HepG2 (cell line): ENCODE results near the gene C20orf204. TPM values are rescaled to one million over a fixed set of nuclear protein-coding genes. Genes with fewer than 3 reads are reported as not detected.

Source experiments
- DR1 ChIP-seq: sonication (generic); formaldehyde crosslinking; IDR thresholded peaks from 2 replicates; pipeline ENCODE4 v1.8.0; 2021; ENCODE audit warnings: mild to moderate bottlenecking, missing genetic modification reagents, inconsistent platforms
- FOXP1 ChIP-seq, 2 experiments: fragments of 450-650 bp in 1 of 2; IDR thresholded peaks; 2 replicates each; pipeline ENCODE4 v1.6.1; 2017 to 2018; ENCODE audit warnings: antibody characterized with exemption in 1 of 2
- KAT2B ChIP-seq: fragments of 150-350 bp; IDR thresholded peaks from 2 replicates; pipeline ENCODE4 v1.6.1; 2014; ENCODE audit warnings: low read depth, low read length, borderline replicate concordance
- MAF1 ChIP-seq: sonication (generic); formaldehyde crosslinking; IDR thresholded peaks from 2 replicates; pipeline ENCODE4 v1.5.0; 2020; ENCODE audit warnings: missing genetic modification reagents, borderline replicate concordance
- MBD4 ChIP-seq: IDR thresholded peaks from 2 replicates; pipeline ENCODE4 v1.6.1; 2012; ENCODE audit warnings: low read length, inconsistent platforms, borderline replicate concordance
- NCOA5 ChIP-seq: sonication (generic); formaldehyde crosslinking; IDR thresholded peaks from 2 replicates; pipeline ENCODE4 v1.4.0; 2020; ENCODE audit warnings: missing genetic modification reagents
- NFYB ChIP-seq: sonication (generic); formaldehyde crosslinking; IDR thresholded peaks from 2 replicates; pipeline ENCODE4 v1.4.0; 2020; ENCODE audit warnings: missing genetic modification reagents
- PHB2 ChIP-seq: fragments of 450-650 bp; IDR thresholded peaks from 2 replicates; pipeline ENCODE4 v1.6.1; 2018; ENCODE audit not compliant: partially characterized antibody
- POGZ ChIP-seq: sonication (generic); formaldehyde crosslinking; IDR thresholded peaks from 2 replicates; pipeline ENCODE4 v1.4.0; 2020; ENCODE audit warnings: mild to moderate bottlenecking, missing genetic modification reagents
- RFX1 ChIP-seq: fragments of 450-650 bp; IDR thresholded peaks from 2 replicates; pipeline ENCODE4 v1.6.1; 2017
- SMARCE1 ChIP-seq: fragments of 450-650 bp; IDR thresholded peaks from 2 replicates; pipeline ENCODE4 v1.6.1; 2017; ENCODE audit warnings: borderline replicate concordance
- SP4 ChIP-seq: sonication (generic); formaldehyde crosslinking; IDR thresholded peaks from 2 replicates; pipeline ENCODE4 v1.8.1; 2023; ENCODE audit warnings: mild to moderate bottlenecking, missing genetic modification reagents
- TCF7 ChIP-seq: sonication (generic); IDR thresholded peaks from 2 replicates; pipeline ENCODE4 v1.6.1; 2016; ENCODE audit warnings: antibody characterized with exemption, low read depth
- ZBTB1 ChIP-seq: sonication (generic); formaldehyde crosslinking; IDR thresholded peaks from 2 replicates; pipeline ENCODE4 v1.4.0; 2020; ENCODE audit warnings: missing genetic modification reagents, borderline replicate concordance
- ZFP62 ChIP-seq: sonication (generic); formaldehyde crosslinking; IDR thresholded peaks from 2 replicates; pipeline ENCODE4 v1.4.0; 2020; ENCODE audit warnings: missing genetic modification reagents
- ZNF230 ChIP-seq: sonication (generic); formaldehyde crosslinking; IDR thresholded peaks from 2 replicates; pipeline ENCODE4 v1.4.0; 2020; ENCODE audit warnings: mild to moderate bottlenecking, missing genetic modification reagents
- ZNF260 ChIP-seq: sonication (generic); formaldehyde crosslinking; IDR thresholded peaks from 2 replicates; pipeline ENCODE4 v1.4.0; 2020; ENCODE audit warnings: missing genetic modification reagents, low read depth, mild to moderate bottlenecking, borderline replicate concordance
- ZNF382 ChIP-seq: sonication (generic); formaldehyde crosslinking; IDR thresholded peaks from 2 replicates; pipeline ENCODE4 v1.5.0; 2020; ENCODE audit warnings: missing genetic modification reagents, mild to moderate bottlenecking, borderline replicate concordance
- ZNF431 ChIP-seq: sonication (generic); formaldehyde crosslinking; IDR thresholded peaks from 2 replicates; pipeline ENCODE4 v1.9.0; 2022; ENCODE audit warnings: missing genetic modification reagents, low read depth, mild to moderate bottlenecking, borderline replicate concordance
- ZNF558 ChIP-seq: sonication (generic); formaldehyde crosslinking; IDR thresholded peaks from 2 replicates; pipeline ENCODE4 v1.9.0; 2022; ENCODE audit warnings: mild to moderate bottlenecking, missing genetic modification reagents, borderline replicate concordance
- ZNF572 ChIP-seq: sonication (generic); formaldehyde crosslinking; IDR thresholded peaks from 2 replicates; pipeline ENCODE4 v1.5.1; 2020; ENCODE audit warnings: mild to moderate bottlenecking, missing genetic modification reagents
- polyA plus RNA-seq, 8 experiments: library from polyadenylated mRNA; depleted of rRNA in 3 of 8; stranded (reverse) in 7 of 8; unstranded in 1 of 8; fragments of >200 nt; fragmentation: Illumina TruSeq in 4 of 8; extraction: Trizol in 4 of 8; gene quantifications; 2 replicates each; pipeline versions ENCODE4 v1.2.1 to v1.2.3, GENCODE V29; 2011 to 2016; ENCODE audit warnings: low read depth in 4 of 8, missing spikeins in 1 of 8, mixed read lengths in 1 of 8; ENCODE audit not compliant: insufficient read depth in 1 of 8
- total RNA-seq, 5 experiments: library from RNA; depleted of rRNA; stranded (reverse); fragments of >200 nt; fragmentation: Illumina TruSeq; extraction: Trizol; gene quantifications; 2 replicates each; pipeline ENCODE4 v1.2.3, GENCODE V29; 2016; ENCODE audit warnings: low read depth in 1 of 5
- TF ChIP-seq, protein P1 (sequence below): sonication (generic); formaldehyde crosslinking; IDR thresholded peaks from 2 replicates; pipeline ENCODE4 v1.9.0; 2021; ENCODE audit warnings: missing genetic modification reagents, mild to moderate bottlenecking, borderline replicate concordance
- TF ChIP-seq, protein P2 (sequence below): IDR thresholded peaks from 2 replicates; pipeline ENCODE4 v1.6.1; 2016; ENCODE audit warnings: missing biosample characterization, missing genetic modification reagents, low read depth
- TF ChIP-seq, protein P3 (sequence below): sonication (generic); formaldehyde crosslinking; IDR thresholded peaks from 2 replicates; pipeline ENCODE4 v1.5.0; 2020; ENCODE audit warnings: mild to moderate bottlenecking, missing genetic modification reagents, borderline replicate concordance

Gene C20orf204
- total and polyA plus RNA-seq, 2 of the 13 experiments (the other 11 are each of a cell fraction or from before 2014, with no cell fraction given): 22.1 to 80.0 TPM

DNA sequence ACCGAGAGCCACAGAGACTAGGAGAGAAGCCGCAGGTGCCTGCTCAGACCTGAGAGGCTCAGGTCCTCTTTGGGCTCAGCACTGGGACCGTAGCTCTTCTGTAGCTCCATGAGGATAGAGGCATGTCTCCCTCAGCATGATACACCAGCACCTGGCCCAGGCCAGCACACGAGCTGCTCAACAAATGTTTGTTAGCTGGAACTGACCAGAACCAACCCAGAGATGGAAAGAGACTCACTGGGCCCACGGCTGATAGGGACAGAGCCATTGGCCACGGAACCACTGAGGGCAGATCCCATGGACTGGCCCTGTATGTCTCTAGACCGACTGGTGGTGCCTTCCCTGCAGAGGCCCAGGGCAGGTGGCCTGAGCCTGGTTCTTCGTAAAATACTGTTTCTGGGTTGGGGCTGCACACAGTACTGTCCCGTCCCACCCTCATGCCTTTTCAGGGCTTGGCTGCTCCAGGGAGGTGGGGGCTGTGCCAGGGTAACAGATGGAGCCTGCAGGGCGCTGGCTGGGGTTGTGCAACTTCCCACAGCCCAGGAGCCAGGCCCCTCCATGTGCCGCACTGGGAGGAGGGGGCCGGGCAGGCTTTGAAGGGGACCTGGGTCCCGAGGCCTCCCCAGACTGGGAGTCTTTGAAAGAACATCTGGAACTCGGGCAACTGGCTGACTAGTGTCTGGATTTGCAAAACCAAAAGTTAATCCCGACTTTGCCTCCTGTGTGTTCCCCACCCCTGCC is 5.2 kb downstream of the C20orf204 start (continued):
- no peak for TF ChIP-seq ZNF382
- TF ChIP-seq SP4 (CRISPR knock-in tag): 0 out of 2 replicates have a peak, but pooled peaks have one; percentile 6
- TF ChIP-seq, protein P1, sequence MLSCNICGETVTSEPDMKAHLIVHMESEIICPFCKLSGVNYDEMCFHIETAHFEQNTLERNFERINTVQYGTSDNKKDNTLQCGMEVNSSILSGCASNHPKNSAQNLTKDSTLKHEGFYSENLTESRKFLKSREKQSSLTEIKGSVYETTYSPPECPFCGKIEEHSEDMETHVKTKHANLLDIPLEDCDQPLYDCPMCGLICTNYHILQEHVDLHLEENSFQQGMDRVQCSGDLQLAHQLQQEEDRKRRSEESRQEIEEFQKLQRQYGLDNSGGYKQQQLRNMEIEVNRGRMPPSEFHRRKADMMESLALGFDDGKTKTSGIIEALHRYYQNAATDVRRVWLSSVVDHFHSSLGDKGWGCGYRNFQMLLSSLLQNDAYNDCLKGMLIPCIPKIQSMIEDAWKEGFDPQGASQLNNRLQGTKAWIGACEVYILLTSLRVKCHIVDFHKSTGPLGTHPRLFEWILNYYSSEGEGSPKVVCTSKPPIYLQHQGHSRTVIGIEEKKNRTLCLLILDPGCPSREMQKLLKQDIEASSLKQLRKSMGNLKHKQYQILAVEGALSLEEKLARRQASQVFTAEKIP (CRISPR knock-in tag): no peak
- TF ChIP-seq NFYB (CRISPR knock-in tag): peak; percentile 18
- no peak for TF ChIP-seq TCF7
- no peak; the same call in 1 of the 2 replicates for TF ChIP-seq MBD4
- TF ChIP-seq, protein P2, sequence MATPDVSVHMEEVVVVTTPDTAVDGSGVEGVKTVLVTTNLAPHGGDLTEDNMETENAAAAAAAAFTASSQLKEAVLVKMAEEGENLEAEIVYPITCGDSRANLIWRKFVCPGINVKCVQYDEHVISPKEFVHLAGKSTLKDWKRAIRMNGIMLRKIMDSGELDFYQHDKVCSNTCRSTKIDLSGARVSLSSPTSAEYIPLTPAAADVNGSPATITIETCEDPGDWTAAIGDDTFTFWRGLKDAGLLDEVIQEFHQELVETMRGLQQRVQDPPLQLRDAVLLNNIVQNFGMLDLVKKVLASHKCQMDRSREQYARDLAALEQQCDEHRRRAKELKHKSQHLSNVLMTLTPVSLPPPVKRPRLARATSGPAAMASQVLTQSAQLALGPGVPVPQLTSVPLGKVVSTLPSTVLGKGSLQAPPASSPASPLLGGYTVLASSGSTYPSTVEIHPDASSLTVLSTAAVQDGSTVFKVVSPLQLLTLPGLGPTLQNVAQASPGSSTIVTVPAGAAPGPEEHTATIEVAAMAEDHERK: no peak
- TF ChIP-seq SMARCE1: no peak
- TF ChIP-seq, protein P3, sequence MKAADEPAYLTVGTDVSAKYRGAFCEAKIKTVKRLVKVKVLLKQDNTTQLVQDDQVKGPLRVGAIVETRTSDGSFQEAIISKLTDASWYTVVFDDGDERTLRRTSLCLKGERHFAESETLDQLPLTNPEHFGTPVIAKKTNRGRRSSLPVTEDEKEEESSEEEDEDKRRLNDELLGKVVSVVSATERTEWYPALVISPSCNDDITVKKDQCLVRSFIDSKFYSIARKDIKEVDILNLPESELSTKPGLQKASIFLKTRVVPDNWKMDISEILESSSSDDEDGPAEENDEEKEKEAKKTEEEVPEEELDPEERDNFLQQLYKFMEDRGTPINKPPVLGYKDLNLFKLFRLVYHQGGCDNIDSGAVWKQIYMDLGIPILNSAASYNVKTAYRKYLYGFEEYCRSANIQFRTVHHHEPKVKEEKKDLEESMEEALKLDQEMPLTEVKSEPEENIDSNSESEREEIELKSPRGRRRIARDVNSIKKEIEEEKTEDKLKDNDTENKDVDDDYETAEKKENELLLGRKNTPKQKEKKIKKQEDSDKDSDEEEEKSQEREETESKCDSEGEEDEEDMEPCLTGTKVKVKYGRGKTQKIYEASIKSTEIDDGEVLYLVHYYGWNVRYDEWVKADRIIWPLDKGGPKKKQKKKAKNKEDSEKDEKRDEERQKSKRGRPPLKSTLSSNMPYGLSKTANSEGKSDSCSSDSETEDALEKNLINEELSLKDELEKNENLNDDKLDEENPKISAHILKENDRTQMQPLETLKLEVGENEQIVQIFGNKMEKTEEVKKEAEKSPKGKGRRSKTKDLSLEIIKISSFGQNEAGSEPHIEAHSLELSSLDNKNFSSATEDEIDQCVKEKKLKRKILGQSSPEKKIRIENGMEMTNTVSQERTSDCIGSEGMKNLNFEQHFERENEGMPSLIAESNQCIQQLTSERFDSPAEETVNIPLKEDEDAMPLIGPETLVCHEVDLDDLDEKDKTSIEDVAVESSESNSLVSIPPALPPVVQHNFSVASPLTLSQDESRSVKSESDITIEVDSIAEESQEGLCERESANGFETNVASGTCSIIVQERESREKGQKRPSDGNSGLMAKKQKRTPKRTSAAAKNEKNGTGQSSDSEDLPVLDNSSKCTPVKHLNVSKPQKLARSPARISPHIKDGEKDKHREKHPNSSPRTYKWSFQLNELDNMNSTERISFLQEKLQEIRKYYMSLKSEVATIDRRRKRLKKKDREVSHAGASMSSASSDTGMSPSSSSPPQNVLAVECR (CRISPR knock-in tag): peak; percentile 51; the same call in 1 of the 2 replicates
- peak; percentile 15; the same call in 1 of the 2 replicates for TF ChIP-seq MAF1 (CRISPR knock-in tag)
- peak; percentile 97; the same call in 1 of the 2 replicates for TF ChIP-seq ZNF572 (CRISPR knock-in tag)
- TF ChIP-seq KAT2B: no peak
- TF ChIP-seq ZFP62: no peak
- TF ChIP-seq POGZ (CRISPR knock-in tag): no peak; the same call in 1 of the 2 replicates
- TF ChIP-seq ZBTB1 (CRISPR knock-in tag): no peak; the same call in 1 of the 2 replicates
- TF ChIP-seq NCOA5 (CRISPR knock-in tag): no peak
- no peak for TF ChIP-seq PHB2
- no peak for TF ChIP-seq DR1 (CRISPR knock-in tag)
- TF ChIP-seq ZNF230 (CRISPR knock-in tag): 0 out of 2 replicates have a peak, but pooled peaks have one; percentile 70
- TF ChIP-seq FOXP1 (IDR thresholded peaks at IDR 0.05): no peak
- TF ChIP-seq FOXP1 (CRISPR knock-in tag; IDR thresholded peaks at IDR 0.05): no peak
- no peak for TF ChIP-seq ZNF260 (CRISPR knock-in tag)
- TF ChIP-seq ZNF431 (CRISPR knock-in tag): no peak
- no peak for TF ChIP-seq ZNF558 (CRISPR knock-in tag)
- no peak for TF ChIP-seq RFX1
